Measurements from ENCODE around the gene ZMAT3. TPM values are rescaled to one million over a fixed set of nuclear protein-coding genes. Genes with fewer than 3 reads are reported as not detected.
A peak's percentile ranks its signal among the peaks of the same experiment; 100 is the strongest.

Gene ZMAT3
- total and polyA plus RNA-seq, 8 donors, result 1.4 to 13.1 (median 9.0) TPM

GRCh38 chr3:179029096-179029495, 42.5 kb downstream of the ZMAT3 start:
- intact Hi-C loops (cut with DNase I), result no loop called here
- Histone ChIP-seq H3K27ac (no peak overlapping the region), H3K4me1 (no peaks in the 10 kb centered on the region), H3K36me3 (no peaks in the 10 kb centered on the region), H3K9me3 (no peaks in the 10 kb centered on the region), H3K27me3 (no peaks in the 10 kb centered on the region), H3K4me3 (no peak overlapping the region)
- no peak for FAIRE-seq
- WGBS, 2 donors, result 99 to 100% methylated on average over 3 of the region's 3 CpGs
- ATAC-seq, result no peak
- no peak for DNase-seq
- TF ChIP-seq CTCF (IDR thresholded peaks at IDR 0.05), result no peak

- Histone ChIP-seq H3K36me3 (no peaks in the 10 kb centered on the region), H3K27ac (no peak overlapping the region), H3K4me1 (no peaks in the 10 kb centered on the region), H3K4me3 (no peak overlapping the region), H3K27me3 (no peaks in the 10 kb centered on the region), H3K9me3 (no peaks in the 10 kb centered on the region)
- WGBS, 2 donors, result 90 to 91% methylated on average over 1 of the region's 1 CpG
- no peak for ATAC-seq
- DNase-seq, result no peak
- FAIRE-seq, result no peak
- no peak for TF ChIP-seq CTCF (IDR thresholded peaks at IDR 0.05)
- intact Hi-C loops (cut with DNase I), result no loop called here
Measured at GRCh38 chr3:179028408-179028807, 43.2 kb downstream of the ZMAT3 start.

GRCh38 chr3:179027326-179027900, 44.2 kb downstream of the ZMAT3 start:
- WGBS, 2 donors, result 67 to 75% methylated on average over 7 of the region's 7 CpGs
- FAIRE-seq (no peak), DNase-seq (no peak), ATAC-seq (peak in 1 of 4 donors; percentile 39)
- no peak overlapping the region for H3K4me3 ChIP-seq
- no peaks in the 10 kb centered on the region for H3K4me1 ChIP-seq
- no peak for TF ChIP-seq CTCF (IDR thresholded peaks at IDR 0.05)
- H3K9me3 ChIP-seq, result no peaks in the 10 kb centered on the region
- H3K36me3 ChIP-seq, result no peaks in the 10 kb centered on the region
- no peaks in the 10 kb centered on the region for H3K27me3 ChIP-seq
- no peak overlapping the region for H3K27ac ChIP-seq
- intact Hi-C loops (cut with DNase I), result no loop called here

- intact Hi-C loops (cut with DNase I), result no loop called here
- TF ChIP-seq CTCF (IDR thresholded peaks at IDR 0.05), result no peak
- Histone ChIP-seq H3K36me3 (no peaks in the 10 kb centered on the region), H3K4me1 (no peaks in the 10 kb centered on the region), H3K9me3 (no peaks in the 10 kb centered on the region), H3K27ac (no peak overlapping the region), H3K4me3 (no peak overlapping the region), H3K27me3 (no peaks in the 10 kb centered on the region)
- DNase-seq (no peak), FAIRE-seq (no peak), ATAC-seq (no peak)
- 94 to 100% methylated on average over 2 of the region's 2 CpGs for WGBS, 2 donors
Measured at GRCh38 chr3:179026636-179027035, 45.0 kb downstream of the ZMAT3 start.

- Histone ChIP-seq H3K9me3 (no peaks in the 10 kb centered on the region), H3K36me3 (no peaks in the 10 kb centered on the region), H3K4me3 (no peak overlapping the region), H3K4me1 (peaks cover 0 to 5% (median 5%) of the 10 kb centered on the region in 3 donors), H3K27me3 (no peaks in the 10 kb centered on the region), H3K27ac (no peak overlapping the region)
- TF ChIP-seq CTCF (IDR thresholded peaks at IDR 0.05), result no peak
- 70 to 83% methylated on average over 4 of the region's 4 CpGs for WGBS, 2 donors
- ATAC-seq, result no peak
- DNase-seq, result no peak
- intact Hi-C loops (cut with DNase I), result no loop called here
- FAIRE-seq, result no peak
Measured at GRCh38 chr3:179021119-179021903, 50.3 kb downstream of the ZMAT3 start.

Data from pancreas (tissue), 10 donors.